Caco-2 (cell line): ENCODE measurements around the gene TRMT2A. TPM values are rescaled to one million over a fixed set of nuclear protein-coding genes. Genes with fewer than 3 reads are reported as not detected.

Experiments used
- BruUV-seq: library from RNA; stranded (reverse); fragments of 400-500 nt; replicated peaks from 2 replicates; lab custom pipeline; 2021; lab: Mats Ljungman, UMichigan
- CTCF ChIA-PET: fragments of 300-600 bp; sonication (Branson Sonifier 250); formaldehyde crosslinking; loops from one replicate; lab custom pipeline; 2022; ENCODE audit warnings: antibody characterized with exemption; lab: Charles Lee
- POLR2A ChIA-PET: fragments of 300-600 bp; sonication (Branson Sonifier 250); formaldehyde crosslinking; loops from one replicate; lab custom pipeline; 2022; ENCODE audit warnings: antibody characterized with exemption; lab: Charles Lee
- DNase-seq, 2 experiments: peaks; one replicate each; pipeline versions ENCODE4 v3.0.0 to v3.0.0-alpha.2; 2020 to 2022
- H3K27me3 ChIP-seq: replicated peaks from 2 replicates; pipeline ENCODE4 v1.6.0; 2011; ENCODE audit warnings: low read length; ENCODE audit not compliant: control insufficient read depth, insufficient read depth
- H3K36me3 ChIP-seq: 2 replicates; pipeline ENCODE4 v1.5.1; 2011; ENCODE audit warnings: low read length; ENCODE audit not compliant: control insufficient read depth, insufficient read depth
- H3K4me1 ChIP-seq: fragments of 250-450 bp; sonication (Bioruptor Pico); 2 replicates; pipeline ENCODE4 v1.5.1; 2020; ENCODE audit warnings: mild to moderate bottlenecking
- H3K4me3 ChIP-seq: 2 replicates; pipeline ENCODE4 v1.5.1; 2011; ENCODE audit warnings: low read depth, mild to moderate bottlenecking, control low read depth, low read length
- H3K9me3 ChIP-seq: fragments of 250-450 bp; sonication (Bioruptor Pico); 2 replicates; pipeline ENCODE4 v1.5.1; 2020; ENCODE audit warnings: mild to moderate bottlenecking, moderate library complexity
- H3K27ac Mint-ChIP-seq: one replicate; pipeline ENCODE4 v1.8.0; 2022; ENCODE audit warnings: mixed read lengths; ENCODE audit not compliant: unreplicated experiment
- H3K27me3 Mint-ChIP-seq: one replicate; pipeline ENCODE4 v1.8.0; 2022; ENCODE audit warnings: mixed read lengths; ENCODE audit not compliant: insufficient read depth, unreplicated experiment
- H3K36me3 Mint-ChIP-seq: one replicate; pipeline ENCODE4 v1.8.0; 2022; ENCODE audit warnings: mild to moderate bottlenecking, mixed read lengths; ENCODE audit not compliant: insufficient read depth, unreplicated experiment
- H3K4me1 Mint-ChIP-seq: one replicate; pipeline ENCODE4 v1.8.0; 2022; ENCODE audit warnings: low read depth, mixed read lengths; ENCODE audit not compliant: unreplicated experiment
- H3K4me3 Mint-ChIP-seq: one replicate; pipeline ENCODE4 v1.8.0; 2022; ENCODE audit warnings: mild to moderate bottlenecking, moderate library complexity, mixed read lengths; ENCODE audit not compliant: unreplicated experiment
- H3K9me3 Mint-ChIP-seq: one replicate; pipeline ENCODE4 v1.8.0; 2022; ENCODE audit warnings: mixed read lengths; ENCODE audit not compliant: unreplicated experiment
- CTCF ChIP-seq, 2 experiments: fragments of 200-600 bp in 1 of 2; IDR thresholded peaks; 1 replicate in 1 of 2; 2 replicates in 1 of 2; pipeline versions ENCODE4 v1.5.1 to v1.8.0; 2011 to 2022; ENCODE audit warnings: antibody characterized with exemption in 1 of 2, control low read depth in 1 of 2, inconsistent platforms in 1 of 2, low read depth in 1 of 2, low read length in 1 of 2, mild to moderate bottlenecking in 1 of 2, moderate library complexity in 1 of 2; ENCODE audit not compliant: insufficient read depth in 1 of 2, severe bottlenecking in 1 of 2, unreplicated experiment in 1 of 2
- intact Hi-C: fragments of 100-400 bp; cut with micrococcal nuclease; formaldehyde crosslinking; loops from one replicate; pipeline ENCODE4 v1.10.0; 2022; ENCODE audit not compliant: unreplicated experiment
- total RNA-seq: library from RNA; stranded (reverse); gene quantifications from 2 replicates; pipeline ENCODE4 v1.2.3, GENCODE V29; 2022

TRMT2A gene
- total RNA-seq, 1 experiment from 2014 or later, result 41.1 TPM

- H3K4me1 ChIP-seq, result no peaks in the 10 kb centered on the region
- H3K4me3 Mint-ChIP-seq, result peak overlapping the region; percentile 64
- no peaks in the 10 kb centered on the region for H3K27me3 Mint-ChIP-seq
- CTCF ChIA-PET, result no interaction called here
- H3K27me3 ChIP-seq, result no peaks in the 10 kb centered on the region
- BruUV-seq, result no TSS peak
- H3K27ac Mint-ChIP-seq, result no peak overlapping the region
- no peaks in the 10 kb centered on the region for H3K9me3 ChIP-seq
- H3K9me3 Mint-ChIP-seq, result no peaks in the 10 kb centered on the region
- DNase-seq, result no peak
- H3K4me3 ChIP-seq, result no peak overlapping the region
- POLR2A ChIA-PET, result no interaction called here
- no peaks in the 10 kb centered on the region for H3K36me3 ChIP-seq
- no peak for TF ChIP-seq CTCF (IDR thresholded peaks at IDR 0.05; ENCODE audit: insufficient read depth in 1 of 2, low read depth in 1 of 2, low read length in 1 of 2, severe bottlenecking in 1 of 2, unreplicated experiment in 1 of 2)
- H3K4me1 Mint-ChIP-seq, result no peaks in the 10 kb centered on the region
- peaks cover 17% of the 10 kb centered on the region for H3K36me3 Mint-ChIP-seq
- intact Hi-C loops, result no loop called here
Observed at GRCh38 chr22:20133930-20134549, 17.0 kb upstream of the TRMT2A start.

- Mint-ChIP-seq H3K27me3 (no peaks in the 10 kb centered on the region), H3K27ac (no peak overlapping the region), H3K4me1 (no peaks in the 10 kb centered on the region), H3K4me3 (peak overlapping the region; percentile 64), H3K36me3 (peaks cover 30% of the 10 kb centered on the region), H3K9me3 (no peaks in the 10 kb centered on the region)
- H3K4me1 ChIP-seq, result no peaks in the 10 kb centered on the region
- H3K27me3 ChIP-seq, result no peaks in the 10 kb centered on the region
- intact Hi-C loops, result no loop called here
- DNase-seq, result no peak
- CTCF ChIA-PET, result interaction anchor here (0.7 kb wide), 1 partner anchor 153 kb away, joined by 8 read pairs; no protein-coding TSS in a partner anchor
- H3K9me3 ChIP-seq, result no peaks in the 10 kb centered on the region
- no TSS peak for BruUV-seq
- H3K36me3 ChIP-seq, result no peaks in the 10 kb centered on the region; the same call in 1 of the 2 replicates
- TF ChIP-seq CTCF (IDR thresholded peaks at IDR 0.05; ENCODE audit: insufficient read depth in 1 of 2, low read depth in 1 of 2, low read length in 1 of 2, severe bottlenecking in 1 of 2, unreplicated experiment in 1 of 2), result no peak
- POLR2A ChIA-PET, result no interaction called here
- H3K4me3 ChIP-seq, result peak overlapping the region; percentile 88
Observed at GRCh38 chr22:20132686-20133246, 15.7 kb upstream of the TRMT2A start.

GRCh38 chr22:20131859-20132685 is 15.0 kb upstream of the TRMT2A start:
- Mint-ChIP-seq H3K27me3 (no peaks in the 10 kb centered on the region), H3K4me3 (peak overlapping the region; percentile 64), H3K9me3 (no peaks in the 10 kb centered on the region), H3K4me1 (no peaks in the 10 kb centered on the region), H3K36me3 (peaks cover 37% of the 10 kb centered on the region), H3K27ac (no peak overlapping the region)
- Histone ChIP-seq H3K9me3 (no peaks in the 10 kb centered on the region), H3K36me3 (no peaks in the 10 kb centered on the region; the same call in 1 of the 2 replicates), H3K4me3 (peak overlapping the region; percentile 88), H3K4me1 (no peaks in the 10 kb centered on the region), H3K27me3 (no peaks in the 10 kb centered on the region)
- no TSS peak for BruUV-seq
- ChIA-PET CTCF (no interaction called here), POLR2A (no interaction called here)
- no peak for DNase-seq
- intact Hi-C loops, result no loop called here
- no peak for TF ChIP-seq CTCF (IDR thresholded peaks at IDR 0.05; ENCODE audit: insufficient read depth in 1 of 2, low read depth in 1 of 2, low read length in 1 of 2, severe bottlenecking in 1 of 2, unreplicated experiment in 1 of 2)
